Upper lobe of left lung (tissue), 4 donors: Measurements from ENCODE around the gene WASF2.

Source experiments
- POLR2A ChIP-seq, 4 donors: fragments of 450-650 bp; IDR thresholded peaks; one replicate each; pipeline ENCODE4 v1.5.1; 2016 to 2017; ENCODE audit warnings: antibody characterized with exemption in 4 of 4, mild to moderate bottlenecking in 2 of 4
- POLR2AphosphoS5 ChIP-seq, 2 donors: sonication (generic); formaldehyde crosslinking; IDR thresholded peaks; one replicate each; pipeline ENCODE4 v1.5.1; 2017; ENCODE audit warnings: antibody characterized with exemption in 2 of 2
- TF ChIP-seq, protein P1 (sequence below), 6 experiments: fragments of 450-650 bp in 4 of 6; fragments of 200-600 bp in 2 of 6; sonication (generic) in 2 of 6; IDR thresholded peaks; one replicate each; pipeline ENCODE4 v1.5.1; 2016 to 2019; ENCODE audit warnings: antibody characterized with exemption in 6 of 6

DNA sequence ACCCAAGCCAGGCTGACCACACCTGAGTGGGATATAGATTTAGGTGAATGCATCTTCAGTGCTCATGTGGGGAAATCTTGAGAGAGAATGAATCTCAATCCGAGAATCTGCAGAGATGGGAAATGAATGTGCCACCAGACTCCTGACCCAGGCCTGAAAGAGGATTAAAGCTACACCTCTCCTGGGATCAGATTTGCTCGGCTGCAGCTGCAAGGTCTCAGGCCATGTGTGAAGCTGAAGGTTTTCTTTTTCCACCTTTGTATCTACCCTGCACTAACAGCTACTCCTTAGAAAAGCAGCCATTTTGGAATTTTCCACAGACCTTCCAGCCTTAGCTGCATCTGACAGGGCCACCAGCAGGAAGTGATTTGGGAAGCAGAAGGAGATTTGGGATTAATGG, 79.3 kb downstream of the WASF2 start:
- TF ChIP-seq, protein P1, sequence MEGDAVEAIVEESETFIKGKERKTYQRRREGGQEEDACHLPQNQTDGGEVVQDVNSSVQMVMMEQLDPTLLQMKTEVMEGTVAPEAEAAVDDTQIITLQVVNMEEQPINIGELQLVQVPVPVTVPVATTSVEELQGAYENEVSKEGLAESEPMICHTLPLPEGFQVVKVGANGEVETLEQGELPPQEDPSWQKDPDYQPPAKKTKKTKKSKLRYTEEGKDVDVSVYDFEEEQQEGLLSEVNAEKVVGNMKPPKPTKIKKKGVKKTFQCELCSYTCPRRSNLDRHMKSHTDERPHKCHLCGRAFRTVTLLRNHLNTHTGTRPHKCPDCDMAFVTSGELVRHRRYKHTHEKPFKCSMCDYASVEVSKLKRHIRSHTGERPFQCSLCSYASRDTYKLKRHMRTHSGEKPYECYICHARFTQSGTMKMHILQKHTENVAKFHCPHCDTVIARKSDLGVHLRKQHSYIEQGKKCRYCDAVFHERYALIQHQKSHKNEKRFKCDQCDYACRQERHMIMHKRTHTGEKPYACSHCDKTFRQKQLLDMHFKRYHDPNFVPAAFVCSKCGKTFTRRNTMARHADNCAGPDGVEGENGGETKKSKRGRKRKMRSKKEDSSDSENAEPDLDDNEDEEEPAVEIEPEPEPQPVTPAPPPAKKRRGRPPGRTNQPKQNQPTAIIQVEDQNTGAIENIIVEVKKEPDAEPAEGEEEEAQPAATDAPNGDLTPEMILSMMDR (IDR thresholded peaks at IDR 0.05): no peak
- TF ChIP-seq POLR2A (IDR thresholded peaks at IDR 0.05) (no peak), POLR2AphosphoS5 (IDR thresholded peaks at IDR 0.05) (no peak)
